ENCODE measurements around the gene FHIT. TPM values are rescaled to one million over a fixed set of nuclear protein-coding genes. Genes with fewer than 3 reads are reported as not detected.

Gene FHIT
- total and polyA plus RNA-seq, 2 of the 4 experiments (the other 2 are of a cell fraction), result 0.07 TPM; not detected in 1

DNA sequence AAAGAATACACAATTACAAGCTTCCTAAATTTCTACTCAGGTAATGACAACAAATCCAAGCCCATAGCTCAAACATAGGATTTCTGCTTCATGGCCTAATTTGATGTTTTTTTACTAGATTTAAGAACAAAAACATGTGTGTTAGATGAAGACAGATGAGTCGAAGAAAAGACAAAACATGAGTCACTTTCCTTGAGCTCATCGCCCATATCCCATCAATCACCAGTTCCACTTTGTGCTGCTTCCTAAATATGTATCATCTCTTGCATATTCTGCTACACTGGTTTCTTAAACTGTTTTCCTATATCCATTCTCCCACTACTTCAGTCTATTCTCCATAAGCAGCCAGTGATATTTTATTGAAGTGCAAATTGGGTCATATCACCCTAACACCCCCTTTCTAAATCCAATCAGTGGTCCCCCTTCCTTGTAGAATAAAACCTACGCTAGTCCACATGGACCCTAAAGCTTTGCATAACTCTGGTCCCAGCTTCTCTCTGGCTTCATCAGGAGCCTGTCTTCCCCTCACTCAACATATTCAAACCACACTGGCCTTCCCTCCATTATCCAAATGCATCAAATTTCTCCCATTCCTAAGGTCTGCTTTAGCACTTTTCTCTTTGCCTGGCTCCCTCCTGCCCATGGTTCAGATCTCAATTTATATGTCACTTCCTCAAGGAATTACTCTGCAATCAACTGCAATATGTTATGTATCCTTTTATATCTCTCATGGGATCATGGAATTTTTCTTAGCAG, 1033.9 kb downstream of the FHIT start:
- ATAC-seq (ENCODE audit: low read depth) (no peak), DNase-seq (peak; percentile 2)
- H3K9me3 ChIP-seq (ENCODE audit: control insufficient read depth, insufficient read depth, low read length), result no peaks in the 10 kb centered on the region
- no peak overlapping the region for H3K56ac ChIP-seq (ENCODE audit: extremely low read depth, insufficient read depth, low read length)
- H4K91ac ChIP-seq (ENCODE audit: insufficient read depth, low read depth, low read length), result no peak overlapping the region
- H4K8ac ChIP-seq (ENCODE audit: low read depth in 2 of 2, low read length in 2 of 2), result no peak overlapping the region
- no peak overlapping the region for H4K5ac ChIP-seq (ENCODE audit: low read depth, low read length)
- H2AFZ ChIP-seq (replicated peaks; ENCODE audit: low read length, poor library complexity), result no peak overlapping the region
- no peak overlapping the region for H2AK9ac ChIP-seq (replicated peaks; ENCODE audit: low read depth, low read length, poor library complexity)
- no peak overlapping the region for H3K18ac ChIP-seq (ENCODE audit: low read depth, low read length)
- POLR2A ChIA-PET (ENCODE audit: unreplicated experiment), result no interaction called here
- H3K23ac ChIP-seq (ENCODE audit: low read depth, low read length), result no peak overlapping the region
- no peaks in the 10 kb centered on the region for H3K4me1 ChIP-seq (ENCODE audit: control insufficient read depth, insufficient read depth, low read length)
- no peaks in the 10 kb centered on the region for H3K27me3 ChIP-seq (ENCODE audit: control insufficient read depth, insufficient read depth, low read length)
- in situ Hi-C loops (cut with MboI; ENCODE audit: low sequenced_read_pairs) (no loop called here), intact Hi-C loops (cut with micrococcal nuclease) (no loop called here), dilution Hi-C loops (cut with HindIII; ENCODE audit: low sequenced_read_pairs, unreplicated experiment) (no loop called here)
- no peaks in the 10 kb centered on the region for H3K79me1 ChIP-seq (ENCODE audit: low read depth in 1 of 2, low read length in 2 of 2)
- no peak overlapping the region for H2BK5ac ChIP-seq (ENCODE audit: low read depth, low read length, poor library complexity, severe bottlenecking)
- H2BK20ac ChIP-seq (ENCODE audit: low read depth, low read length), result no peak overlapping the region
- no peak overlapping the region for H3K4me2 ChIP-seq (ENCODE audit: low read depth, low read length)
- no peak overlapping the region for H2BK120ac ChIP-seq (ENCODE audit: low read depth, low read length)
- H3K36me3 ChIP-seq (ENCODE audit: control insufficient read depth, insufficient read depth, low read length), result no peaks in the 10 kb centered on the region
- no peaks in the 10 kb centered on the region for H3K9me1 ChIP-seq (ENCODE audit: insufficient read depth, low read length)
- H3K4ac ChIP-seq (ENCODE audit: low read depth, low read length), result no peak overlapping the region
- WGBS, 2 experiments (ENCODE audit: extremely low coverage in 2 of 2, insufficient read length in 1 of 2), result 75% methylated on average over 1 of the region's 3 CpGs; no CpG with 5 or more reads in 1 of the 2 experiments
- H3K27ac ChIP-seq (ENCODE audit: insufficient read depth, low read length), result no peak overlapping the region
- no peak for TF ChIP-seq ELK1 (IDR thresholded peaks at IDR 0.05; ENCODE audit: borderline replicate concordance, low read depth, low read length)
- no peak for TF ChIP-seq RCOR1 (IDR thresholded peaks at IDR 0.05; ENCODE audit: insufficient replicate concordance, low read length)
- no peak for TF ChIP-seq MAFK (IDR thresholded peaks at IDR 0.05; ENCODE audit: low read depth, low read length)
- TF ChIP-seq CEBPB (IDR thresholded peaks at IDR 0.05; ENCODE audit: low read depth, low read length), result no peak
- no peak for TF ChIP-seq MXI1 (IDR thresholded peaks at IDR 0.05; ENCODE audit: borderline replicate concordance, low read depth, low read length)
- CTCF ChIA-PET, result no interaction called here
- no peak overlapping the region for H2AK5ac ChIP-seq (ENCODE audit: low read depth, low read length)
- no peak overlapping the region for H3K4me3 ChIP-seq (ENCODE audit: insufficient read depth, low read depth, low read length)
- H3K14ac ChIP-seq (replicated peaks; ENCODE audit: low read depth, low read length), result no peak overlapping the region
- no peak overlapping the region for H2BK15ac ChIP-seq (ENCODE audit: low read depth, low read length)
- H4K20me1 ChIP-seq (ENCODE audit: insufficient read depth, low read length), result no peaks in the 10 kb centered on the region
- no TSS peak for BruUV-seq (replicated peaks)
- H3K9ac ChIP-seq (ENCODE audit: low read depth, low read length), result no peak overlapping the region
